HG02852 (cell line): ENCODE measurements around the gene ZBTB7C.

Source experiments
- ATAC-seq: cut with Tn5 transposase; IDR thresholded peaks from one replicate; pipeline ENCODE4 v1.9.1; 2021; ENCODE audit warnings: mild to moderate bottlenecking, moderate library complexity; ENCODE audit not compliant: unreplicated experiment

Gene ZBTB7C

DNA sequence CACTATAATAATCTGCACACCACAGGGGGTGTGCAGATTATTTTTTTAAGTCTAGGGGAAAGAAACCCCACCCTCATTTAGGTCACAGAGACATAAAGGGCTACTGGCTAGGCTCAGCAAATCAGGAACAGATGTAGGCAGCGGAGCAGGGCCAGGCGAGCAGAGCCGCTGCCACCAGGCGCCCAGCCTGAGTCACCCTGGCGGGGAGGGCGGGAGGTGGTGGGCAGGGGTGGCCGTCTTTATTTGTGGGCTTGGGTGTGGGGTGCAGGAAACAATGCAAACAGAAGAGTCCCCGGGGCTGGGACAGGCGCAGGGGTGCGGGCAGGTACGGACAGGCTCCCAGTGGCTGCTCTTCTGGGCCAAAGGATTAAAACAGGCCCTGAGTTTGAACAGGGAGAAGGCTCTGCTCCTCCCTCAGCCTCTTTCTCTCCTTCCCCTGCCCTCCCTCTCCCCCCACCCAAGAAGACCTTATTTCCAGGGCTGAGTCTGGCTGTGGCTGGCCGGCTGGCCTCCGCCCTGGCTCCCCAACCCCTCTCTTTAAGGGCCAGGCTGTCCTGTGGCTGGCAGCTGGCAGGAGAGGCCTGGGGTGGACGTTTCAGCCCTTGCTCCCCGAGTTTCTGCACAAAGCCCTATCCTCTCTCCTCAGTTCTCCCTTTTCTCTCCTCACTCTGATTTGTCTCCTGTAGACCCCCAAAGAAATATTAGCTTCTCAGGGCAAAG, 335.8 kb downstream of the ZBTB7C start:
- ATAC-seq = no peak

DNA sequence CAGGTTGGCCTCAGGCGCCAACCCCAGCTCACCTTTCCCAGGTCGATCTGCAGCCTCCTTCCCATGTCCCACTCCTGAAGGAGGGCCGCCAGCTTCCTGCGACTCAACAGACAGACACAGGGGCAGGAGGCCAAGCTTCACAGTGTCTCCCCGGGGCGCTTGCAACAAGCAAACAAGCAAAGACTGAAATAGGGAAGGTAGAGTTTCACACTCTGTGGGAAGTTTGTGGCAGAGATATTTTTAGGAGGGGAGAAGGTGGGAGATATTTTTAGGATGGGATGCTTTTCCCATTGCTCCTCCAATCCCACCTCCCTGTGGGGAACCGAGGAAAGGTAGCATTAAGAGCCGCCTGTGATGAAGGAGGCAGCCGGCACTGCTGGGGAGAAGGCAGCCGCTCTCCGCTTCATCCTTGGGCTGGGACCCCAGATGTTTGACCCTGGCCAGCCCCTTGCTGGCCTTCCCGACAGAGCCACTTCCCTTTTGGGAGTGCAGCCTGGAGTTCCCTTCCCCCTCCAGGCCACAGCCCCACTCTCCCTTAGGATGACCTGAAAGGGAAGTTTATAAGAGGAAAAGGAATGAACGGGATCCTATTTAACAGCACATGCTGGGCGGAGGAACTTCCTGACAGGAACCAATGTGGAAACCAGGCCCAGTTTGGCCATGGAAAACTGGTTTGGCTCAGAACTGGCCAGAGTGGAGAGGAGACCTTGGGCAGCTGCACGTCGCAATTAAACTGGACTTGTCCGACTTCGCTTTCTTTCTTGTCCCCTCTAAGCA, 336.6 kb downstream of the ZBTB7C start:
- ATAC-seq = no peak

DNA sequence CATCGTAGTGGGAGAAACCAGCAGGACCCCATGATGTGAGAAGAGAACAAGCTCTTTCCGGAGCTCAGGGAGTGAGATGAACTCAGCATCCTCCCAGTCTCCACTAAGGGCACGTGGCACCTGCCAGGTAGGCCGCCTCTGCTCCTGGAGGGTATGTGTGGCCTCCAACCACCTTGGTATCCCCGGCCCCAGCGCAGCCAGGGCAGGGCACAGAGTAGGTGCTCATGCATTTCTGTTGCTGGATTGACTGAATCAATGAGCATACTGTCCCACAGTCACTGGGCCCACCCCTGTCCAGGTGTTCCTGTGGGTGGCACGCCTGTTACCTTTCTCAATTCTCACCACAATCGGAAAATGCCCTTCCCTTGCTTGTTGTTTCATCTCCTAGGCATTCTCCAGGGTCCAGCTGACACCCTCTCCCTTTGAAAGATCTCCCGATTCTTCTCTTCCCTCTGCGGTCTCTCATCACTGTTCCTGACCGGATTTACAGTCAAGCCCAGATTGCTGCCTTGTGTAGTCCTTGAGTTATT, 340.2 kb downstream of the ZBTB7C start:
- no peak for ATAC-seq

DNA sequence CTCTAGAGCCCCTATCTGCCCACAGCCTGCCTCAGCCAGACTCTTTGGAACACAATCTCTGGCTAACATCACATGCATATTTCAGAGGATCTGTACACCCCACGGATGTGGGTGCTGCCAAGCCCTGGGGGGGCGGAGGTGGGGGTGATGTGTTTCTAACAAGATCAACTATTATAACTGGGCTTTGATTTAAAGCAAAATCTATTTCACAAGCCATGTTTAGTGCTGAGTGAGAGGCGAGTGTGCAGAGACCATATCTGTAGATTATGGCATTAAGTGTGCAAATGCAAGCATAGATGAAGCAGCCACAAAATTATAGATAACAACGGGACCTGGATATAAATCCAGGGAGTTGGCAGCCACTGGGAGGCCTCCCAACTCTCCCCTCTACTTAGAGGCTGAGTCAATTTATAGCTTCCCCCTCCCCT, 342.9 kb downstream of the ZBTB7C start:
- ATAC-seq = no peak

DNA sequence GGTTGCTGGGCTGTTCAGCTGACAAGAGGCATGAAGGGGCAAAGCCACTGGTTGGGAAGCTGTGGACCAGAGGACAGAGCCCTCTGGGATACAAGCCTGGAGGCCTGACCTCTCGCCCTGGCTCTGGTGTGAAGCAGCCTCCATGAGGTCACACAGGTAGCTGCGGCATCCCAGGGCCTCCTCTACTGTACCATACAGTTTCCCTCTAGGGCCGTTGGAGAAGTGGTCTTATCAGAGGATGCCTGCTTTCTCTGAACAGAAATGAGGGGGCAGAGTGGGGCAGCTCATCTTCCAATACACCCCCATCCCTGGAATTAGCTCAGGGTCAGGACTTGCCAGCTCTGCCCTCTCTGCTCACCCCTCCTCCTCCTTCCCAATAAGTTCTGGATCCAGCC, 343.6 kb downstream of the ZBTB7C start:
- no peak for ATAC-seq

DNA sequence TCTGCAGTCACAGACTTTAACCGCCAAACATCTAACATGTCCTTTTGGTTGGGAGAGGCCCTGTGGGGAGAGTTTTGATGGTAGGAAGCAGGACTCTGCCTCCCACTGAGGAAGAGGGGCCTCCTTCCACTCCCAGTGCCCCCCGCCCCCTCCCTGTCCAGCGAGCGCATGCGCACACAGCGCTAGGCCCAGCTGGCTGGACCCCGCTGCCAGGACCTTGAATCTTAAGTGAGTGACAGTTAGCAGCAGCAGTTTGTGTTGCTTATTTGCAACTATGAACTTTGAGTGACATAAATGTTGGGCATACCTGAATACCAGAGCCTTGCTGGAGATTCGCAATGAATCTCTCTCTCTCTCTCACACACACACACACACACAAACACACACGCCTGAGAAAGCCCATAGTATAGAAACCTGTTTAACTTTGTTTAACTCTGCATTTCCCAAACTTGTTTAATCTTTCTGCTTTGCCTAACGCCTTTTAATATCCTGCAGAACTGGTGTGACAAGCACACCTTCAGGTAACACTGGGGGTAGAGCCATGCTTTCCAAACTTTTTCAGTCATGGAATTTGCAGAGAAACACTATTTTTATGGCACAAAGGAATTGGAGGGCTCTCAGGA, 344.1 kb downstream of the ZBTB7C start:
- no peak for ATAC-seq

DNA sequence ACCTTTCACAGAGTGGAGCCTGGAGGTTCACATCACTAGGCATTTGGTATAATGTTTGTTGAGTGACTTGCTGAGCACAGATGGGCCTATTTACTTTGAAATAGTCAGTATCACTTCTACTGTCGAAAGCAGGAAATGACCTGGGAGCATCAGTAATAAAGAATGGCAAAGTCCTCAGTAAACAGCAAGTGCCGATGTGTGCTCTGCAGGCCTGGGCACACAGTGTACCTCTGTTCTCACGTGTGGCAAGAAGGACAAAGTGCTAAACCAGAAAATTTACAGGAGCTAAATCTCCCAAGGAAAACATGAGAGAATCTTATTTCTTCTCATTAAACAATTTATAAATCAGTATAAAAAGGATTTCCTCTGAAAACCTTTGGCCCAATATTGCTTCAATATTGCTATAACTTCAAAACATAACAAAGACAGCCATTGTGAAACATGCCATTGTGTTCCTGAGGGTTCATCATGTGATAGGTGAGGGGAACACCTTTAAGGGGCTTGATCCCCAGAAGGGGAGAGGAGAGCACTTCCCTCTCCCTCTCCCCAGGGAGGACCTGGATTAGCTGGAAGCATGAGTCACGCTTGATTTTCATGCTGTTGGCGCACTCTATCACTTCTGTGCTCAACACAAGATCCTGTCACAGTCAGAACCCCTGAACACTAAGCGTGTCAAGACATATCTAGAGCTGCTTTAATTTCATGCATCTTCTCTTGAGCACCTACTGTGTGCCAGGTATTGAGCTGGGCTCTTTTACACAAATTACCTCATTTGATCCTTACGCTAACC, 347.2 kb downstream of the ZBTB7C start:
- ATAC-seq = no peak

DNA sequence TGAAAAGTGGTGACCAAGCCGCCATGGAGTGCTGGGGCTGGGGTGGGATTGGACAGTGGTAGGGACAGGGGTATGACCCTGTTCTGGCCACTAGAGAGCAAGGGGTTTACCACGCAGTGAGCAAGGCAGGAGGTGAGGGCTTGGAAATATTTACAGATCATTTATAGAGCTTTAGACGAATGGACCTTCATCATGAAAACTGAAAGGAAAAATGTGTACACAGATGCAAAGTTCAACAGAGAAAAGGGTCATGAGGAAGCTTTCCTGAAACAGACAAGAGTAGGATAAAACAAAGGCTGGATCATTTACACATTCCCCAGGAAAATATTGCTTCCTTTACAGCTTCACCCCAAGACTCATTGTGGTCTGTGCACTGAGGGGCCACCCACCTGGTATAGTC, 348.2 kb downstream of the ZBTB7C start:
- ATAC-seq = no peak

DNA sequence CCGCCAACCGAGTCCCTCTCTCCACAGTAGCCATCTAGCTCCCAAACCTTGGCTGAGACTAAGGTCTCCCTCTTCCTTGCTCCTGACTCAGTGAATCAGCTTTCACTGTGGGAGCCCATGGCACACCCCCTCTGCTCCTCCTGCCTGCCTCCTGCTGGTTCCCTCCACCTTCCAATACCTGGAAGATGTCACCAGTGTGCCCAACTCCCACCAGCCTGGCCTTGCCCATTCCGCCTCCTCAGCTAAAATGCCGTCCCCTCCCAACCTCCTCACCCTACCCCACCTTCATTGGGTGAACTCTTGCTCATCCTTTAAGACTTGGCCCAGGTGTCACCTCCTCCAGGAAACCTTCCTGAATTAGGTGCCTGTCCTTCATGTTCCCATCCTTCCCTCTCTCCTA, 348.8 kb downstream of the ZBTB7C start:
- no peak for ATAC-seq

DNA sequence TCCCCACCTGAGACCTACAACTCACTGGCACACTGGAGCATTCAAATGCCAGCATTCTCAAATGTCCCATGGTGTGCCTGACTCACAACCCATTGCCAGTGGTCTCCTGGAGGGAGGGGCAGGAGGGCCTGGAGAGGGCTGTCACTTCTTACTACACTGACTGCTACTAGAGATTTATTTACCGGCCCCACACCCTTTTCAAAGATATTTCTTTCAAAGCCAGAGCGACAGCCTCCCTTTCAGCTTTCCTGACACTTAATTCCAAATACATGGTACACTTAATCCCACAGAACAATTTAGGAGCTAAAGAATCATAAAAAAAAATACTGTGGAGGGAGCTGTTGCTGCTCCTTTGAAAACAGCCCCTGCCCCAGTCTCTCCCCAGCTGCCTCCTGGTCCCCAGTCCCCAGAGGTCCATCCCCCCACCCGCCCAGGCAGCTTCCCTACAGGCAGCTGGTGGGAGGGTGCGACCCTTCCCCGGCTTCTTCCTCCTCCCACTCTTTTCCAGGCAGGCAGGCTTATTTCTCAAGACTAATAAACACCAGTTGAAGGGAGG, 349.6 kb downstream of the ZBTB7C start:
- no peak for ATAC-seq

DNA sequence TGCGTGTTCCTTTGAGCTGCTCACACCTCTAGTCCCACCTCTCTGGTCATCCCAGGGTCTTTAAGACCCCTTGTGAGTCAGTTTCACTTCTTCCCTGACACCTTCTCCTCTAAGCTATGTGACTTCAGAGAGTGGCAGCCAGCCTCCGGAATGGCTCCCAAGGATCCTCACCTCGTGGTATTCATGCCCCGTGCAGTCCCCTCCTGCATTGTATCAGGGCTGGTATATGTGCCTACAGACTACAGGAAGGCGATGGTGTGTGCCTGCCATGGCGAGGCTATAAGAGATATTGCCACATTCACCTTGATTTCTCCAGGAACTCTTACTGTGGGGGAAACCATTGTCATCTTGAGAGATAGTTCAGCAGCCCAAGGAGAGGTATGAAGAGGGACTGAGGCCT, 350.7 kb downstream of the ZBTB7C start:
- no peak for ATAC-seq

DNA sequence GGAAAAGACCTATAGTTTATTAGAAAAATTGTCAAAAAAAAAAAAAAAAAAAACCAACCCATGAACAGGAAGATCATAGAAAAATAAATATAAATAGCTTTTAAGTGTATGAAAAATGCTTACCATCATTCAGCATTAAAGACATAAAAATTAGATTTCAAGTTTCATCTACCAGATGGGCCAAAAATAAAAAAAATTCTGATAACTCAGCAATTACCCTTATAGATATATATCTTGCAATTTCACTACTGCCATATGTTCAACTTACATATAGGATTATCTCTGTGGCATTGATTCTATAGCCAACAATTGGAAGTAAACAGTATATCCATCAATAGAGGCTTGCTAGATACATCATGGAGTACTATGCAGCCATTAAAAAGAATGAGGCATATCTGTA, 352.2 kb downstream of the ZBTB7C start:
- ATAC-seq = no peak

DNA sequence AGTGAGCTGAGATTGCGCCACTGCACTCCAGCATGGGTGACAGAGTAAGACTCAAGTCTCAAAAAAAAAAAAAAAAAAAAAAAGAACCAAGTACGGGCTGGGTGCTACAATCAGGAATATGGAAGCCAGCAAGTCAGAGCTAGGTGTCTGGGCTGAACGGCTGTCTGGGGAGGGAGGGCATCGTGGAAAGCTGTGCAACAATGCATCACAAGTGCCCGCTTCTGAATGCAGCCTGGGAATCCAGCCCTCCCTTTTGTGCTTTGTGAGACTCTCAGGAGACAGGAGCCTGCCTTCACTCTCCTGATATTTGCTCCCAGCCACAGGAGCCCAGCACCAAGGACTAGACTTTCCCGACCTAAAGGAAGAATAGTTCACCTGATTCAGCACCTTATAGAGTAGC, 353.8 kb downstream of the ZBTB7C start:
- ATAC-seq = no peak

DNA sequence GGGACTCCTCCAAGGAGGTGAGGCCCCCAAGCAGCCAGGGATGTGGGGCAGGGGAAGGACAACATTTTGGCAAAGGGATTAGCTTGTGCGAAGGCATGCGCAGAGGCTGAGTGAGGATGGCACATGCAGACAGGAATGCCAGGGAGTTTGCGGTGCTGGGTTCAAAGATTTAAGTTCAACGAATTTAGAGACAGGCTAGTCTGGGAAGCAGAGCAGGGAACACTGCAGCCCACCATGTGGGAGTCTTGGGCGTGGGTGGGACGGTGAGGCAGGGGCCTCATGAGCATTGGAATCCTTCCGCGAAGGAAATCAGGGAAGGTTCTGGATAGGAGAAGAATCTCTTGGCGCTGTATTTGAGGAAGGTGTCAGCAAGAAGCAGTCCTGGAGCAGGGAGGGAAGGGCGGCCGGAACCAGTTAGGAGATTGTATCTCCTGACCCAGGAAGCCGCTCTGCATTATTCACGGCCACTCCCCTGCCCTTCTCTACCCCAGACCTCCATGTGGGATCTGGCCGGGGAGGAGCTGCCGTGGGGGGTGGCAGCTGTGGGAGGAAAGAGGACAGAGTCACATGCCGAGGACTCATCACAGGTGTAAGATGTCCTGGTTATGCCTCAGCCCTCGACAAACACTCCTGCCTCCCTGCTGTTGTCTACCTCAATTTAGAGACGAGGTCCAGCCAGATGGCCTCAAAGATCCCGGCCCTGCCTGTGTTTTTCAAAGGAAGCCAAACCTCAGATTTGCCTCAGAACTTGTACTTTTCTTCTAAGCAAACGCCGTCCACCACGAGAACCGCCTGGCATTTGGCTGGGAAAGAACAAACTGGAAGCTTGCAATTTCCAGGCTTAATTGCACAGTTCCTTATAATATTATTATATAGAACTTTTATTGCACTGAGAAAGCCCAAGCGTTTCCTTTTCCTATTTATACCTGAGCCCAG, 355.0 kb downstream of the ZBTB7C start:
- ATAC-seq = no peak

DNA sequence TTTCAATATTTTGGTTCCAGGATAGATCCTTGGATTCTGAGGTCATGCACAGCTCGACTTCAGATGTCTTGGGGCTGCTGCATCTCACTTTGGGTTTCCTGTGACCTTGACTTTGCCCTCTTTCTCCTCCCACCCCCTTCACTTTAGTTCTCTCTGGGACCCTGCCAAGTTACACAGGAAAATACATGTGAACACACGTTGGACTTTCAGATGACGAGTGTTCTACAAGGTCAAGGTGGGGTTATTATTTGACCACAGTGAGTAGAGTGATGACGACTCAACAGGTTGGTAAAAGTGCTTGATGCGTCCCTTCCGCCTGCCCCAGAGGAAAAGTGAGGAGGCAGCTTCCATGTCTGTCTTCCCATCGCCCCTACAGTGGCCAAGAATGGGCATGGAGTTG, 356.3 kb downstream of the ZBTB7C start:
- ATAC-seq = no peak

DNA sequence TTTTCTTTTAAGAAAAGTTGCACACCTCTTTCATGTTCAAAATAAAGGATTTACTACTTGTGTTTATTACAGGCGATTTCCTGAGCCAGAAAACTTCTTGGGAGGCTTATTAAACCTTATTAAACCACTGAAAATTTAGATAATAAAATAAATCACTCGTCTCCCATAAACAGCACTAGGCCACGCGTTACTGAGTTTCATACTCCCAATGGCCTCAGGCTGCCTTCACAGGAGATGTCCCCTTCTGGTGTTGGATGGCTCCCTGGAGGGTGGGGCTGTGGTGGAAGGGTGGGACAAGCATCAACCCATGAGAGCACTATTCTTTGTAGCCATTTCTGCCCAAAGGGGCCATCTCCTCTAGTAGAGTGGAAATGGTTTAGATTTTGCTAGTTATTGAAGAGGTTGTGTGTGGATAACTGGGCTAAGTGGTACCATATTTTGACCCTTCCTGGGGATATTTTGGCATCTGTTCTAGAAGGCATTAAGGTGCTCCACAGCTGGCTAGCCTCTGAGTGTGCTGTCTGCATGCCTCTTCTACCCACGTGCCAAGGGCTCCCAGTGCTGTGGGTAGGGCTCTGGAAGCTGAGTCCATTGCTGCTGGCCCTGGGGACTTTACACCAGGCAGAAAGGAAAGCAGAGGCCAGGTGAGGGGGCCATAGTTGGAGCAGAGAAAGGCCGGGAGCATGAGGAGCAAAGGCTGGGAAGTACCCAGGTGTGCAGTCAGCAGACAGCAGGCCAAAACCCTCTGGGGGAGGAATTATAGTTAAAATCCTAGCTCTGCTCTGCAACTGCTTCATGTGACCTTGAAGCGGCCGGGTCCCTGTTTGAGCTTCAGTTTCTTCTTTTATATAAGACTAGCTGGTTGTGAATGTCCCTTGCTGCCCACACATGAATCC, 357.0 kb downstream of the ZBTB7C start:
- ATAC-seq = no peak

DNA sequence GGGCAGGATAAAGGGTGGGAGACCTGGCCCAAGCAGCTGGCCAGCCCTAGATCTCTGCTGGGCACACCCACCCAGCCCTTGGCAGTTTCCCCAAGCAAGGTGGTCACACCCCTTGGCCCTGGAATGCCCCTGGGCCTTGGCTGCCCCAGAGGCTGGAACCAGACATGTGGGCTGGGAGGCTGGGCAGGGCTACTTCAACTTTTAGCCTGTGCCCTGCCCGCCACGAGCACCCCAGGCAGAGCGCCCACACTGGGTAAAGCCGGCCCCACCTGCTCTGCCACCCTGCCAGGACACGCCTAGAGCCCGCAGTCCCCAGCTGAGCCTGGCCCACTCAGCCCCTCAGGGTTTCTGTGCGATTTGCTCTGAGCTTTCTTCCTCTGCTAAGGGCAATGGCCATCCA, 359.0 kb downstream of the ZBTB7C start:
- no peak for ATAC-seq

DNA sequence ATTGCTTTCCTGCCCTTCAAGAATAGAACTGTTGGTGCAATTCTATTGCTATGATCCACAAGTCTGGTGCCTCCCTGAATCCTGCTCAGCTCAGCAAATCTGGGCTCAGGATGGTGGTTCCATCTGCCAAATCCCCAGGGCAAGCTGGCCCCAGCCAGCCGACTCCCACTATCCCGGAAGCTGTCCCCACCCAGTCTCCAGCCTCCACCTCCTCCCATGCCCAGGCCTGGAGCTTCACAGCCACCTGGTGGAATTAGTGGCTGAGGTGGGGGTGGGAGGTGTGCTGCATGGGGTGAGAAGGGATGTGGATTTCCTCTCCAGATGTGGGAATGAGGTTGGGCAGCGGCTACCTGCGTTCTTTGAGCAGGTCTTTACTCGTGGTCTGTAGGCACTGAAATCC, 359.4 kb downstream of the ZBTB7C start:
- ATAC-seq = no peak

DNA sequence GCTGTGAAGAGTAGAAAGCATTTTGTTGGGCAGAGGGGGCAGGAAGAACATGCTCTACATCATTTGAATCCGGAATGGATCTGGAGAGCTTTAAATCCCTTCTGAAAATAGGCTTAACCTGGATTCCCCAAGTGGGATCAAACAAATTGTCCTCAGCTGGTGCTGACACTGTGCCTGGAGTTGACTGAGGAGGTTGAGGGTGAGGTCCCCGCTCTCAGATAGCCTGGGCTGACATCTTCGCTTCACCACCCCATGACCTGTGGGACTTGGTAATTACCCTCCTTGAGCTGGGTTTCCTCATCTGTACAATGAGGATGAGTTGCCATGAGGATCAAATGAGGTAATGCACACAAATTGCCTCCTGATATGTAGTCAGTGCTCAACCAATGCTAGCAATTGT, 360.9 kb downstream of the ZBTB7C start:
- no peak for ATAC-seq
